IPS-18a (cell line): ENCODE results near the gene SELPLG.
"Not testable (repeated sequence)": the region's sequence is repeated elsewhere in the genome, so short reads cannot be mapped to it uniquely, and the experiment has no call there.

Experiments used
- H3K27ac ChIP-seq: one replicate; pipeline ENCODE4 v1.5.1; 2013; ENCODE audit warnings: low read length
- H3K27me3 ChIP-seq: one replicate; pipeline ENCODE4 v1.6.1; 2013; ENCODE audit warnings: mild to moderate bottlenecking, low read length; ENCODE audit not compliant: control insufficient read depth, insufficient read depth
- H3K36me3 ChIP-seq: one replicate; pipeline ENCODE4 v1.6.1; 2013; ENCODE audit warnings: low read depth, low read length; ENCODE audit not compliant: control insufficient read depth
- H3K4me1 ChIP-seq: one replicate; pipeline ENCODE4 v1.6.1; 2013; ENCODE audit warnings: low read depth, low read length; ENCODE audit not compliant: control insufficient read depth
- H3K4me3 ChIP-seq: one replicate; pipeline ENCODE4 v1.5.1; 2013; ENCODE audit warnings: low read length
- H3K9ac ChIP-seq: one replicate; pipeline ENCODE4 v1.6.1; 2013; ENCODE audit warnings: mild to moderate bottlenecking, low read length, moderate library complexity
- H3K9me3 ChIP-seq: one replicate; pipeline ENCODE4 v1.6.1; 2013; ENCODE audit warnings: low read depth, low read length; ENCODE audit not compliant: control insufficient read depth

The SELPLG gene

DNA sequence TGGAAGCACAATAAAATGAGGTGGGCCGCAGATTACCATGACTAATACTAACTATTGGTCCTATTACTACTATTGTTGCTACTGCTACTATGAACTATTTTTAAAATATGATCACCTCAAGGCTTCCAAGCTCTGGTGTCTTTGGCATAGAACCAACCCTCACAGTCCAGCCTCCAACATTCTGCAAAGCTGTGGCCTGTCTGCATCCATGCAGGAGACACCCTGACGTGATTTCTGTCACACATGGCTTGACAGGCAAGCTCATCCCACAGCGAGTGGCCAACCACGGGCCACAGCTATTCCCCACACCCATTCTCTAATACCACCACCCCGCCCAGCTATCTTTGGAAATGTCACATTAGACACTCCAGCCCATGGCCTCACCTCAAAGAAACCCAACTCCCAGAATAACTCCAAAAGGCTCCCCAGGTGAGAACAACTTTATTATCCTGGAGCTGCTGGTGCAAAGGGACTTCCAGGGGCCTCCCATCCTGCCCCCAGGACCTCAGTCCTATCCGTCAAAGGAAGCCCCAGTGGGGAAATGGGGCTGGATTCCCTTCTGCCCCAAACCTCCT, 56.9 kb downstream of the SELPLG start:
- H3K9ac ChIP-seq, result no peak overlapping the region
- no peak overlapping the region for H3K4me3 ChIP-seq
- H3K27ac ChIP-seq, result no peak overlapping the region
- no peaks in the 10 kb centered on the region for H3K4me1 ChIP-seq
- H3K9me3 ChIP-seq, result no peaks in the 10 kb centered on the region
- H3K36me3 ChIP-seq, result no peaks in the 10 kb centered on the region
- H3K27me3 ChIP-seq, result no peaks in the 10 kb centered on the region

DNA sequence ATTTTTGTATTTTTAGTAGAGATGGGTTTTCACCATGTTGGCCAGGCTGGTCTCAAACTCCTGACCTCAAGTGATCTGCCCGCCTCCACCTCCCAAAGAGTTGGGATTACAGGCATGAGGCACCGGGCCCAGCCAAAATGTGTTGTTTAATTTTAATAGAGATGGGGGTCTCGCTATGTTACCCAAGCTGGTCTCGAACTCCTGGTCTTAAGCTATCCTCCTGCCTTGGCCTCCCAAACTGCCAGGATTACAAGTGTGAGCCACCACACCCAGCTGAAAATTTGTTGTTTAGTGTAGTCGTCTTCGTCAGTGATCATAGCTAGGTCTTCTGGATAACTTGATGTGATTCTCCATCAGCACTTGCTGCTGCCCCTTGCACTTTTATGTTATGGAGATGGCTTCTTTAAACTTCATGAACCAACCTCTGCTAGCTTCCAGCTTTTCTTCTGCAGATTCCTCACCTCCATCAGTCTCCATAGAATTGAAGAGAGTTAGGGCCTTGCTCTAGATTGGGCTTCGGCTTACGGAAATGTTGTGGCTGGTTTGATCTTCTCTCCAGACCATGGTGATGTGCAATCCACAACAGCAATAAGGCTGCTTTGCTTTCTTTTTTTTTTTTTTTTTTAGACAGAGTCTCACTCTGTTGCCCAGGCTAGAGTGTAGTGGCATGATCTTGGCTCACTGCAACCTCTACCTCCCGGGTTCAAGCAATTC, 58.3 kb downstream of the SELPLG start:
- no peaks in the 10 kb centered on the region for H3K36me3 ChIP-seq
- no peak overlapping the region for H3K4me3 ChIP-seq
- H3K27ac ChIP-seq, result no peak overlapping the region
- no peaks in the 10 kb centered on the region for H3K4me1 ChIP-seq
- H3K27me3 ChIP-seq, result no peaks in the 10 kb centered on the region
- no peaks in the 10 kb centered on the region for H3K9me3 ChIP-seq
- no peak overlapping the region for H3K9ac ChIP-seq

DNA sequence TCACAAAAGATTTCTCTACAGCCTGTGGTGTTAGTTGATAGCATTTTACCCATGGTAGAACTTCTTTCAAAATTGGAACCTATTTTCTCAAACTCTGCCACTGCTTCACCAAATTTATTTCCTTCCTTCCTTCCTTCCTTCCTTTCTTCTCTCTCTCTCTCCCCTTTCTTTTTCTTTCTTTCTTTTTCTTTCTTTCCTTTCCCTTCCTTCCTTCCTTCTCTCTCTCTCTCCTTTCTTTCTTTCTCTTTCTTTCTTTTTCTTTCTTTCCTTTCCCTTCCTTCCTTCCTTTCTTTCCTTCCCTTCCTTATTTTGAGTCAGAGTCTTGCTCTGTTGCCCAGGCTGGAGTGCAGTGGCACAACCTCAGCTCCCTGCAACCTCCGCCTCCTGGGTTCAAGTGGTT, 59.4 kb downstream of the SELPLG start:
- H3K27ac ChIP-seq, H3K4me3 ChIP-seq, H3K9ac ChIP-seq, H3K9me3 ChIP-seq, H3K27me3 ChIP-seq, H3K4me1 ChIP-seq, H3K36me3 ChIP-seq: not testable (repeated sequence)

DNA sequence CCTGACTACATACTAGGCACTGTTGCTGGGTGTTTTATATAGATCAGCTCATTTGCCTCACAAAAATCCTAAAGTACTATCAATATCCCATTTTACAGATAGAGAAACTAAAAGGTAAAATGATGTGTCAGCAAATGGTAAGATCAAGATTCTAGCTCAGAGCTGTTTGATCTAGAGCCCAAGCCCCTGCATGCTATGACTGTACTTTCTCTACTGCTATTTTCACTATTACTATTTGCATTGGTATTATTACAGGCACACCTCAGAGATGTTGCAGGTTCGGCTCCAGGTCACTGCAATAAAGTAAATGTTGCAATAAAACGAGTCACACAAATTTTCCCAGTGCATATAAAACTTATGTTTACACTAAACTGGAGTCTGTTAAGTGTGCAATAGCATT, 60.4 kb downstream of the SELPLG start:
- Histone ChIP-seq H3K27me3 (no peaks in the 10 kb centered on the region), H3K27ac (no peak overlapping the region), H3K36me3 (peaks cover 14% of the 10 kb centered on the region), H3K4me3 (no peak overlapping the region), H3K4me1 (no peaks in the 10 kb centered on the region), H3K9ac (no peak overlapping the region), H3K9me3 (no peaks in the 10 kb centered on the region)

DNA sequence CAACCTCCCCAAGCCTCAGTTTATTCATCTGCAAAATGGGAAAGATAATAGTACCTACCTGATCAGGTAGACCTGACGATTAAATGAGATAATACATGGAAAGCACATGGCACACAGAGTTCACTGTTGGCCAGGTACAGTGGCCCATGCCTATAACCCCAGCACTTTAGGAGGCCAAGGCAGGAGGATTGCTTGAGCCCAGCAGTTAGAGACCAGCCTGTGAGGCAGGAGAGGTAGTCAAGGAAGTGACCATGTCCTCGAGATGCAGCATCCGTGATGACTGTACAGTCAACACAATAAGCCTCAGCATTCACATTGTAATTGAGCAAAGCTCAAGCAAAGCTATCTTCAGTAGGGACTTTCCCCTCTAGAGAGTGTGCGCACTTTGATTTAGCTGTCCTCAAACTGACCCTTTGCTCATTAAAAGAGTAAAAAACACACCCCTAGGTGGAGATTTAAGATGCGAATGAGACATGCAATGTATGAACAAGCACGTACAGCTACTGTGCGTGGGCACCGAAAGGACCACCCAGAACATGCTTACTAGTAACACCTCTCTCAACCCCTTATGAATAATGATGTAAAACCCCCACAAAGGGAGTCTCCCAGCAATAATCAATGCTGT, 61.4 kb downstream of the SELPLG start:
- Histone ChIP-seq H3K36me3 (peaks cover 24% of the 10 kb centered on the region), H3K27me3 (no peaks in the 10 kb centered on the region), H3K9ac (no peak overlapping the region), H3K4me3 (no peak overlapping the region), H3K27ac (no peak overlapping the region), H3K9me3 (no peaks in the 10 kb centered on the region), H3K4me1 (no peaks in the 10 kb centered on the region)
